Type B pancreatic cell (in vitro differentiated cells): ENCODE results near the gene PLEKHA6. TPM values are rescaled to one million over a fixed set of nuclear protein-coding genes. Genes with fewer than 3 reads are reported as not detected.

Source experiments
- DNase-seq: peaks from one replicate; pipeline ENCODE4 v3.0.0; 2021; ENCODE audit warnings: mixed read lengths; ENCODE audit not compliant: unreplicated experiment; ENCODE audit errors: extremely low spot score
- H3K27ac Mint-ChIP-seq: 2 replicates; pipeline ENCODE4 v1.8.0; 2021; ENCODE audit warnings: mild to moderate bottlenecking, mixed read lengths
- H3K27me3 Mint-ChIP-seq: 2 replicates; pipeline ENCODE4 v1.8.0; 2021; ENCODE audit warnings: mixed read lengths
- H3K36me3 Mint-ChIP-seq: 2 replicates; pipeline ENCODE4 v1.8.0; 2021; ENCODE audit warnings: mixed read lengths
- H3K4me1 Mint-ChIP-seq: one replicate; pipeline ENCODE4 v1.8.0; 2021; ENCODE audit warnings: mixed read lengths; ENCODE audit not compliant: unreplicated experiment
- H3K4me3 Mint-ChIP-seq: 2 replicates; pipeline ENCODE4 v1.8.0; 2021; ENCODE audit warnings: mild to moderate bottlenecking, mixed read lengths
- H3K9me3 Mint-ChIP-seq: 2 replicates; pipeline ENCODE4 v1.8.0; 2021; ENCODE audit warnings: mixed read lengths
- CTCF ChIP-seq: fragments of 200-600 bp; sonication (generic); conservative IDR thresholded peaks from 2 replicates; pipeline ENCODE4 v1.5.0; 2021; ENCODE audit warnings: antibody characterized with exemption, mild to moderate bottlenecking
- total RNA-seq: library from RNA; stranded (reverse); gene quantifications from 2 replicates; pipeline ENCODE4 v1.2.1, GENCODE V29; 2021; ENCODE audit warnings: low replicate concordance

Gene PLEKHA6
- total RNA-seq, 1 donor from 2014 or later, result 37.8 TPM

GRCh38 chr1:204335533-204335932 is 24.2 kb downstream of the PLEKHA6 start:
- no peak for TF ChIP-seq CTCF
- H3K9me3 Mint-ChIP-seq, result no peaks in the 10 kb centered on the region
- H3K36me3 Mint-ChIP-seq, result peaks cover 5% of the 10 kb centered on the region
- H3K27ac Mint-ChIP-seq, result no peak overlapping the region
- DNase-seq, result no peak
- H3K4me3 Mint-ChIP-seq, result no peak overlapping the region
- peaks cover 48% of the 10 kb centered on the region for H3K4me1 Mint-ChIP-seq
- no peaks in the 10 kb centered on the region for H3K27me3 Mint-ChIP-seq

- no peak for TF ChIP-seq CTCF
- no peaks in the 10 kb centered on the region for H3K9me3 Mint-ChIP-seq
- no peaks in the 10 kb centered on the region for H3K27me3 Mint-ChIP-seq
- H3K36me3 Mint-ChIP-seq, result peaks cover 4% of the 10 kb centered on the region
- H3K4me3 Mint-ChIP-seq, result no peak overlapping the region
- no peak for DNase-seq
- no peak overlapping the region for H3K27ac Mint-ChIP-seq
- H3K4me1 Mint-ChIP-seq, result peaks cover 43% of the 10 kb centered on the region
Observed at GRCh38 chr1:204335085-204335484, 24.6 kb downstream of the PLEKHA6 start.

DNA sequence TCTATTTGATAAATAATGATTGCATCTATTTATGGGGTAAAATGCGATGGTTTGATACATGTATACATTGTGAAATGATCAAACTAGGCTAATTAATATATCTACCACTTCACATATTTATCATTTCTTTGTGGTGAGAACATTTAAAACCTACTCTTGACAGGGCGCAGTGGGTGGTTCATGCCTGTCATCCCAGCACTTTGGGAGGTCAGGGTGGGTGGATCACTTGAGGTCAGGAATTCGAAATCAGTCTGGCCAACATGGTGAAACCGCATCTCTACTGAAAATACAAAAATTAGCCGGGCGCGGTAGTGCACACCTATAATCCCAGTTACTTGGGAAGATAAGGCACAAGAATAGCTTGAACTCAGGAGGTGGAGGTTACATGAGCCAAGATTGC is 25.3 kb downstream of the PLEKHA6 start:
- no peaks in the 10 kb centered on the region for H3K27me3 Mint-ChIP-seq
- no peak for DNase-seq
- no peak for TF ChIP-seq CTCF
- H3K9me3 Mint-ChIP-seq, result no peaks in the 10 kb centered on the region
- no peak overlapping the region for H3K27ac Mint-ChIP-seq
- H3K4me1 Mint-ChIP-seq, result peaks cover 38% of the 10 kb centered on the region
- H3K36me3 Mint-ChIP-seq, result peaks cover 4% of the 10 kb centered on the region
- no peak overlapping the region for H3K4me3 Mint-ChIP-seq

GRCh38 chr1:204333427-204333826 is 26.3 kb downstream of the PLEKHA6 start:
- Mint-ChIP-seq H3K9me3 (no peaks in the 10 kb centered on the region), H3K27me3 (no peaks in the 10 kb centered on the region), H3K4me1 (peaks cover 31% of the 10 kb centered on the region), H3K4me3 (no peak overlapping the region), H3K27ac (no peak overlapping the region), H3K36me3 (peaks cover 7% of the 10 kb centered on the region)
- no peak for DNase-seq
- no peak for TF ChIP-seq CTCF

GRCh38 chr1:204331847-204332487 is 27.8 kb downstream of the PLEKHA6 start:
- H3K4me1 Mint-ChIP-seq, result peaks cover 29% of the 10 kb centered on the region
- H3K9me3 Mint-ChIP-seq, result no peaks in the 10 kb centered on the region
- no peaks in the 10 kb centered on the region for H3K27me3 Mint-ChIP-seq
- TF ChIP-seq CTCF, result no peak
- DNase-seq, result no peak
- H3K4me3 Mint-ChIP-seq, result no peak overlapping the region
- H3K36me3 Mint-ChIP-seq, result peaks cover 5% of the 10 kb centered on the region
- H3K27ac Mint-ChIP-seq, result no peak overlapping the region
